Measurements from ENCODE around the gene PSORS1C2. TPM values are rescaled to one million over a fixed set of nuclear protein-coding genes. Genes with fewer than 3 reads are reported as not detected.

PSORS1C2 gene
- polyA plus RNA-seq, 2 of the 4 experiments (the other 2 are of a cell fraction) = 0.08 TPM; not detected in 1

DNA sequence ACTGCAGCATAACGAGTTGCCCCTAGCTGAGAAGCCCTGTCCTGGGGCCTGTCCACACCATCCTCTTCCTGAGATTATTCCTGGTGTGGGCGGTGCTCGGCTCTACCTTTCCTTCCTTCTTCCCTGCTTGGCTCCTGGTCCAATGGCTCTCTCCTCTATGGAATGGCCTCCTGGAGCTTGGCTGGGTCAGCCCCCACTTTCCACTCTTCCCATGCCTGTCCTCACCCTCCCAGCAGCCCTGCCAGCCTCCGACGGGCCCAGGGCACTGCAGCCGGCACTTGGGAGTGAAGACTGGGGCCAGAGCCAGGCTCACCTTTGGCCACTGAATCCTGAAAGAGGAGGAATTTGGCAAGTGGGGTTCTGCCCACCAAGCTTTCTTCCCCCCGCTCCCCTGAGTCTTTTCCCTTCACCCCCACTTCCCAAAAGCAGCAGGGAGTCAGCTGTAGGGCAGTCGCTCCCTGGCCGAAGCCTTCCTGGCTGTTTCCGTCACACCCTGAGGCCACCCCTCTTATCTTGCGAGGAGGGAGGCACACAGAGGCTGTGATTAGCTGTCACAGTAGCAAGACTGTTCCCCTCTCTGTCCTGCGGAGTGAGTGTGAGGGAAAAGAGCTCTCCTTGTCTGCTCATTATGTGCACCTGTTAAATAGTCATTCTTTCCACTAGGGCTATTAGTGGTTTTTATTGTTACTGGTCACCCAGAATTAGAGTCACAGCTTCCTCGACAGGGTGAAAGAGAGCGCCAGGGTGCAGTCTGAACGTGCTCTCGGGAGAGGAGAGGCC lies 12.3 kb downstream of the PSORS1C2 start:
- POLR2A ChIA-PET = no interaction called here
- peak overlapping the region; percentile 14; the same call in 1 of the 3 replicates for H3K4me2 ChIP-seq
- H3K27ac ChIP-seq = peak overlapping the region; percentile 29 to 50; a peak in 2 of 6 replicates
- FAIRE-seq = no peak
- DNase-seq (ENCODE audit: low read depth in 1 of 2, low spot score in 1 of 2) = no peak
- no peaks in the 10 kb centered on the region for H3K9me3 ChIP-seq
- TF ChIP-seq POLR2AphosphoS2 (conservative IDR thresholded peaks at IDR 0.05; ENCODE audit: low read length) = no peak
- no peak for TF ChIP-seq SMC3 (IDR thresholded peaks at IDR 0.05)
- TF ChIP-seq HOXA7 (CRISPR knock-in tag; IDR thresholded peaks at IDR 0.05) = no peak
- TF ChIP-seq, protein P1, sequence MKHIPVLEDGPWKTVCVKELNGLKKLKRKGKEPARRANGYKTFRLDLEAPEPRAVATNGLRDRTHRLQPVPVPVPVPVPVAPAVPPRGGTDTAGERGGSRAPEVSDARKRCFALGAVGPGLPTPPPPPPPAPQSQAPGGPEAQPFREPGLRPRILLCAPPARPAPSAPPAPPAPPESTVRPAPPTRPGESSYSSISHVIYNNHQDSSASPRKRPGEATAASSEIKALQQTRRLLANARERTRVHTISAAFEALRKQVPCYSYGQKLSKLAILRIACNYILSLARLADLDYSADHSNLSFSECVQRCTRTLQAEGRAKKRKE (CRISPR knock-in tag; IDR thresholded peaks at IDR 0.05; ENCODE audit: low read depth) = no peak
- TF ChIP-seq NPAS2 (CRISPR knock-in tag; IDR thresholded peaks at IDR 0.05; ENCODE audit: borderline replicate concordance) = no peak
- peaks cover 36% of the 10 kb centered on the region for H3K4me1 ChIP-seq
- CTCF ChIA-PET = interaction anchor here (0.6 to 7.0 kb wide), 10 partner anchors 10 to 240 kb away, joined by 3 to 46 read pairs (median 7); partner anchors contain the start of genes C6orf15 and PSORS1C1
- no peak overlapping the region for H3K4me3 ChIP-seq
- 79% methylated on average over 14 of the region's 16 CpGs for WGBS (ENCODE audit: missing lambda C conversion rate)
- no peak; a peak in 1 of 6 replicates for ATAC-seq

DNA sequence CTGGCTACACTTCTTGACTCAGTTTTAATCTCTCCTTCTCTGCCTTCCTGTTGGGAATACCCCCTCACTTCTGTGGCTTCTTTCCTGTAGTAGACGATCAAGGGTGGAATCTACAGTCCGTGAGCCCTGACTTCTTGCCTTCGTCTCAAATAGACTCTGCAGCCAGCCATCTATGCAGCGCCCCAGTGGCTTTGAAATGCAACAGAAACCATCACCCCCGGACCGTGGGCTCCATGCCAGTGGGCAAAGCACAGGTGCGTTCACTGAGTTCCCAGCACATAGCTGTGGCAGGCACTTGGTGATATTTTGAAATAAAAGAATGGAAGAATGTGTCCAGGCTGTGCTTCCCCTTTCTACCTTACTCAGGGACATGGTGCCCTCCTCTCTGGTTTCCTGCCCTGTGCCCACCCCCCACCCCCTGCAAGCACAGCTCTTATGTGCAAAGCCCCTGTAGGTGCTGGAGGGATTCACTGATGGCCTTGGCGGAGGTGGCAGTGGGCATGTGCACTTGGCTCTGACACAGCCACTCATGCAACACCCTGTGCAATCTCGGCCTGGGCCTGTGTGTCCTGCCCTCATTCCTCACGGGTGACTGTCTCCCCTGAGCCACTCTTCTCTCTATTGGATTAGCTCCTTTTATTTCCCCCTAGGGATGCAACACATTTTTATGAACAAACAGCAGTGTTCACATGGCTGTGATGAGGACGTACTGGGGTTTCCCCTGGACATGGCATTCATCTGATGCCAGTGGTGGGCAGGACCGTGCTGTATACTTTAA lies 13.1 kb downstream of the PSORS1C2 start:
- TF ChIP-seq FOSL2 (IDR thresholded peaks at IDR 0.05) (no peak), FOSL2 (CRISPR knock-in tag; IDR thresholded peaks at IDR 0.05) (0 out of 2 replicates have a peak, but pooled peaks have one; percentile 17)
- TF ChIP-seq, protein P2, sequence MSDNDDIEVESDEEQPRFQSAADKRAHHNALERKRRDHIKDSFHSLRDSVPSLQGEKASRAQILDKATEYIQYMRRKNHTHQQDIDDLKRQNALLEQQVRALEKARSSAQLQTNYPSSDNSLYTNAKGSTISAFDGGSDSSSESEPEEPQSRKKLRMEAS (IDR thresholded peaks at IDR 0.05) = no peak
- ChIA-PET CTCF (interaction anchor here (0.6 to 7.0 kb wide), 7 partner anchors 10 to 241 kb away, joined by 3 to 46 read pairs (median 8); partner anchors contain the start of gene PSORS1C1), POLR2A (interaction anchor here (0.6 kb wide), 1 partner anchor 11 kb away, joined by 3 read pairs; the partner anchor contains the start of gene PSORS1C1)
- peak; percentile 62 for ATAC-seq
- DNase-seq (ENCODE audit: low read depth in 1 of 2, low spot score in 1 of 2) = peak; percentile 31 to 50
- WGBS (ENCODE audit: missing lambda C conversion rate) = 44% methylated on average over 11 of the region's 12 CpGs
- peaks cover 36% of the 10 kb centered on the region for H3K4me1 ChIP-seq
- no peak overlapping the region for H3K4me3 ChIP-seq
- peak overlapping the region; percentile 25; the same call in 2 of the 3 replicates for H3K4me2 ChIP-seq
- H3K9me3 ChIP-seq = no peaks in the 10 kb centered on the region
- no peak for FAIRE-seq
- H3K27ac ChIP-seq = peak overlapping the region; percentile 44 to 50; a peak in 3 of 6 replicates

DNA sequence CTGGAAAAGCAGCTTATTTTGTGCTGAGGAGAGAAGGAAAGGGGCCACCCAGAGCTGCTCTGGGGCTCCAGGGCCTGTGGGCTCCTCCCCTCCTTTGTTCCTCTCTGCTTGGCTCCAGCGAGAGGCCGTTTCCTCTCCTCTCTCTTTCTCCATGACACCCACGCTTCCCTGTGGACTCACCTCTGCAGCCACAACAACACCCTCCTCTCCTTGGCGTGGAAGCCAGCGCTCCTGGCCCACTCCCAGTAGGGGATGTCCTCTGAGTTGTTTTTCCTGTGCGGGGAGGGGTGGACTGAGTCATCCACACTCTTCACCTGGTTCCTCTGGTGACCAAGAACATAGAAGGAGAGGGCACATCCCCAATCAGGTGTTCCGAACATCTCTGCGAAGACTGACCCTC lies 13.7 kb downstream of the PSORS1C2 start:
- WGBS (ENCODE audit: missing lambda C conversion rate) = 51% methylated on average over 8 of the region's 8 CpGs
- FAIRE-seq = no peak
- H3K4me3 ChIP-seq = no peak overlapping the region
- H3K27ac ChIP-seq = peak overlapping the region; percentile 44 to 45; a peak in 2 of 6 replicates
- ChIA-PET POLR2A (interaction anchor here (0.6 kb wide), 1 partner anchor 11 kb away, joined by 3 read pairs; the partner anchor contains the start of gene PSORS1C1), CTCF (interaction anchor here (1.1 to 7.0 kb wide), 3 partner anchors 9 to 69 kb away, joined by 3 to 46 read pairs (median 27); partner anchors contain the start of gene PSORS1C1)
- DNase-seq (ENCODE audit: low read depth in 1 of 2, low spot score in 1 of 2) = no peak
- H3K9me3 ChIP-seq = no peaks in the 10 kb centered on the region
- TF ChIP-seq HOXB5 (CRISPR knock-in tag; IDR thresholded peaks at IDR 0.05) (no peak), JUN (IDR thresholded peaks at IDR 0.05) (no peak), MAFK (IDR thresholded peaks at IDR 0.05; ENCODE audit: partially characterized antibody) (no peak)
- ATAC-seq = no peak
- peak overlapping the region; percentile 28; the same call in 1 of the 3 replicates for H3K4me2 ChIP-seq
- H3K4me1 ChIP-seq = peaks cover 36% of the 10 kb centered on the region

DNA sequence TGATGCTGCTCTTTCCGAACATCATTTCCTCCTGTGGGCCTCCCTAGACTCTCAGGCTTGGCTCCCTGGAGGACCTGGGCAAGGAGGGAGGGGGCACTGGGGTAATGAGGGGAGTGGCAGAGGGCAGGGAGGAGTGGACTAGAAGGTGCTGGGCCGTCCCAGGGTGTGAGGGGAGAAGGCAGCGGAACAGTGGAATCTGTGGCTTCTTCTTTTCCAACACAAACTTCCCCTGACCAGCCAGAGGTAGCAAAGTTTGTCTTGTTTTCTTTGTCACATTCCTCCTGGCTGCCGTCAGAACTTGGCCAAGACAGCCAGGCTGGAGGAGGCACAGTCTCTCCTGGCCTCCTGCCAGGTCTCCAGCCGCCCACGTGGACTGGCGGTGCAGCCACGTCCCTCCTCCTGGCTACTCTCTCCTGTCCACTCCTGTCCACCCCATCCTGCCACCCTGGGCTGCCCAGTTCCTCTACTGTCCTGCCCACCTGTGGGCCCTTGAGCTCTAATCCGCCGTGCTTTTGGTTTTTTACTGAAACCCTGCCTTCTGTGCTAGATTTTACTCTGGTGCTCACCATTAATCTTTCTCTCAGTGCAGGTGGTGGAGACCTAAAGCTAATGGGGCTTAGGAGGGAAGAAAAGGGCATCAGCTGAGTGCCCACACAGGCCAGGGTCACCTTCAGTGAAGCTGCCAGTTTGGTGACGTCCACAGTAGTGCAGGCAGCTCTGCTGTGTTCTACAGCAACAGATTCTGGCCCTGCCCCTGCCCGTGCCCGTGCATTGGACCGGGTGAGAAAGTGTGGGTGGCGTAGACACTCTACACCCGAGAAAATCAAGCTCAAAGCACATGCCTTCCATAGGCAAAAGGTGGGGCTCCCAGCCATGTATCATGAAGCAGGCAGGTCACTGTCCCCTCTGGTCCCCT lies 15.8 kb downstream of the PSORS1C2 start:
- no peak for FAIRE-seq
- ChIA-PET CTCF (interaction anchor here (0.6 to 1.5 kb wide), 5 partner anchors 8 to 207 kb away, joined by 3 to 7 read pairs (median 4); partner anchors contain the start of gene PSORS1C1), POLR2A (no interaction called here)
- 41% methylated on average over 12 of the region's 16 CpGs for WGBS (ENCODE audit: missing lambda C conversion rate)
- TF ChIP-seq, protein P2 (IDR thresholded peaks at IDR 0.05) = peak; percentile 58
- TF ChIP-seq, protein P3, sequence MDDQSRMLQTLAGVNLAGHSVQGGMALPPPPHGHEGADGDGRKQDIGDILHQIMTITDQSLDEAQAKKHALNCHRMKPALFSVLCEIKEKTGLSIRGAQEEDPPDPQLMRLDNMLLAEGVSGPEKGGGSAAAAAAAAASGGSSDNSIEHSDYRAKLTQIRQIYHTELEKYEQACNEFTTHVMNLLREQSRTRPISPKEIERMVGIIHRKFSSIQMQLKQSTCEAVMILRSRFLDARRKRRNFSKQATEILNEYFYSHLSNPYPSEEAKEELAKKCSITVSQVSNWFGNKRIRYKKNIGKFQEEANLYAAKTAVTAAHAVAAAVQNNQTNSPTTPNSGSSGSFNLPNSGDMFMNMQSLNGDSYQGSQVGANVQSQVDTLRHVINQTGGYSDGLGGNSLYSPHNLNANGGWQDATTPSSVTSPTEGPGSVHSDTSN (IDR thresholded peaks at IDR 0.05) = no peak
- no peak for TF ChIP-seq HEYL (CRISPR knock-in tag; IDR thresholded peaks at IDR 0.05)
- no peak for TF ChIP-seq CHD4 (IDR thresholded peaks at IDR 0.05; ENCODE audit: borderline replicate concordance)
- TF ChIP-seq, protein P4, sequence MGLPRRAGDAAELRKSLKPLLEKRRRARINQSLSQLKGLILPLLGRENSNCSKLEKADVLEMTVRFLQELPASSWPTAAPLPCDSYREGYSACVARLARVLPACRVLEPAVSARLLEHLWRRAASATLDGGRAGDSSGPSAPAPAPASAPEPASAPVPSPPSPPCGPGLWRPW (IDR thresholded peaks at IDR 0.05) = no peak
- H3K4me1 ChIP-seq = peaks cover 36% of the 10 kb centered on the region
- peak; percentile 55 to 73; a peak in 5 of 6 replicates for ATAC-seq
- no peaks in the 10 kb centered on the region for H3K9me3 ChIP-seq
- H3K27ac ChIP-seq = peak overlapping the region; percentile 66 to 77; a peak in 5 of 6 replicates
- DNase-seq (ENCODE audit: low read depth in 1 of 2, low spot score in 1 of 2) = peak; percentile 23 to 73
- peak overlapping the region; percentile 67 for H3K4me2 ChIP-seq
- no peak overlapping the region for H3K4me3 ChIP-seq

Measured in A549 (cell line).